IPS-NIHi11 (cell line): ENCODE results near the gene STX2.
"Not testable (repeated sequence)": the region's sequence is repeated elsewhere in the genome, so short reads cannot be mapped to it uniquely, and the experiment has no call there.

Source experiments
- DNase-seq: peaks from one replicate; pipeline ENCODE4 v3.0.0; 2012; ENCODE audit warnings: mixed read lengths, low spot score

Gene STX2

GRCh38 chr12:130764475-130765185 lies 74.4 kb downstream of the STX2 start:
- no peak for DNase-seq

GRCh38 chr12:130764073-130764472 lies 75.0 kb downstream of the STX2 start:
- DNase-seq = no peak

- no peak for DNase-seq
Observed at GRCh38 chr12:130762319-130762675, 76.8 kb downstream of the STX2 start.

GRCh38 chr12:130761537-130762318 lies 77.3 kb downstream of the STX2 start:
- DNase-seq = peak; percentile 72

- no peak for DNase-seq
Observed at GRCh38 chr12:130754234-130754901, 84.7 kb downstream of the STX2 start.

- DNase-seq = peak; percentile 63
Observed at GRCh38 chr12:130752692-130753230, 86.3 kb downstream of the STX2 start.

- DNase-seq = not testable (repeated sequence)
Observed at GRCh38 chr12:130752037-130752436, 87.0 kb downstream of the STX2 start.

GRCh38 chr12:130748786-130749185 lies 90.3 kb downstream of the STX2 start:
- no peak for DNase-seq

- peak; percentile 80 for DNase-seq
Observed at GRCh38 chr12:130747867-130748740, 90.9 kb downstream of the STX2 start.

- no peak for DNase-seq
Observed at GRCh38 chr12:130746546-130746945, 92.5 kb downstream of the STX2 start.

GRCh38 chr12:130745921-130746320 lies 93.1 kb downstream of the STX2 start:
- DNase-seq = no peak

GRCh38 chr12:130744274-130744673 lies 94.8 kb downstream of the STX2 start:
- no peak for DNase-seq

- DNase-seq = no peak
Observed at GRCh38 chr12:130743606-130744005, 95.4 kb downstream of the STX2 start.

- DNase-seq = no peak
Observed at GRCh38 chr12:130743176-130743575, 95.9 kb downstream of the STX2 start.

GRCh38 chr12:130742716-130743115 lies 96.3 kb downstream of the STX2 start:
- no peak for DNase-seq

GRCh38 chr12:130742112-130742511 lies 96.9 kb downstream of the STX2 start:
- DNase-seq = no peak
